Choroid plexus epithelial cell (primary cell): ENCODE results near the gene DOP1B.

Experiments
- DNase-seq: peaks from one replicate; pipeline ENCODE4 v3.0.0-alpha.2; 2010; ENCODE audit warnings: low read depth
- H3K4me3 ChIP-seq: 2 replicates; pipeline ENCODE4 v1.5.1; 2011; ENCODE audit warnings: low read depth, mild to moderate bottlenecking, control low read depth, low read length, moderate library complexity
- CTCF ChIP-seq: conservative IDR thresholded peaks from 2 replicates; pipeline ENCODE4 v1.5.1; 2011; ENCODE audit warnings: low read depth, mild to moderate bottlenecking, control low read depth, inconsistent platforms, low read length, moderate library complexity

The DOP1B gene

GRCh38 chr21:36156339-36156814 is 247 bp upstream of the DOP1B start:
- no peak for TF ChIP-seq CTCF
- H3K4me3 ChIP-seq = peak overlapping the region; percentile 77
- peak; percentile 100 for DNase-seq

- no peak for DNase-seq
- H3K4me3 ChIP-seq = no peak overlapping the region
- no peak for TF ChIP-seq CTCF
Observed at GRCh38 chr21:36159356-36159921, 2.8 kb downstream of the DOP1B start.

GRCh38 chr21:36160850-36161178 is 4.2 kb downstream of the DOP1B start:
- no peak for DNase-seq
- H3K4me3 ChIP-seq = no peak overlapping the region
- TF ChIP-seq CTCF = no peak

- H3K4me3 ChIP-seq = no peak overlapping the region
- no peak for TF ChIP-seq CTCF
- no peak for DNase-seq
Observed at GRCh38 chr21:36162631-36163030, 6.0 kb downstream of the DOP1B start.

- DNase-seq = peak; percentile 26
- TF ChIP-seq CTCF = no peak
- no peak overlapping the region for H3K4me3 ChIP-seq
Observed at GRCh38 chr21:36163750-36164741, 7.4 kb downstream of the DOP1B start.

GRCh38 chr21:36165356-36165755 is 8.7 kb downstream of the DOP1B start:
- no peak for DNase-seq
- TF ChIP-seq CTCF = no peak
- H3K4me3 ChIP-seq = no peak overlapping the region
